Endodermal cell (in vitro differentiated cells): ENCODE results near the gene ZMIZ1. TPM values are rescaled to one million over a fixed set of nuclear protein-coding genes. Genes with fewer than 3 reads are reported as not detected.

Experiments used
- DNase-seq: peaks from one replicate; pipeline ENCODE4 v3.0.0-alpha.2; 2017
- H3K27ac ChIP-seq: 2 replicates; pipeline ENCODE4 v1.5.1; 2013; ENCODE audit warnings: mild to moderate bottlenecking, low read depth, low read length, moderate library complexity
- H3K27me3 ChIP-seq: 2 replicates; pipeline ENCODE4 v1.6.1; 2013; ENCODE audit warnings: mild to moderate bottlenecking, low read length, moderate library complexity; ENCODE audit not compliant: insufficient read depth, control insufficient read depth, poor library complexity, severe bottlenecking
- H3K36me3 ChIP-seq: 2 replicates; pipeline ENCODE4 v1.7.0; 2013; ENCODE audit warnings: mild to moderate bottlenecking, low read length, moderate library complexity; ENCODE audit not compliant: control insufficient read depth, insufficient read depth
- H3K4me1 ChIP-seq: one replicate; pipeline ENCODE4 v1.7.0; 2013; ENCODE audit warnings: low read length; ENCODE audit not compliant: control insufficient read depth, insufficient read depth
- H3K4me3 ChIP-seq: 2 replicates; pipeline ENCODE4 v1.5.1; 2013; ENCODE audit warnings: mild to moderate bottlenecking, low read length, moderate library complexity
- H3K9ac ChIP-seq: 2 replicates; pipeline ENCODE4 v1.6.1; 2013; ENCODE audit warnings: mild to moderate bottlenecking, low read length, moderate library complexity; ENCODE audit not compliant: poor library complexity, severe bottlenecking; ENCODE audit errors: extremely low read depth
- H3K9me3 ChIP-seq: 2 replicates; pipeline ENCODE4 v1.6.1; 2013; ENCODE audit warnings: mild to moderate bottlenecking, low read length, moderate library complexity; ENCODE audit not compliant: control insufficient read depth
- H3K27ac Mint-ChIP-seq: 2 replicates; pipeline ENCODE4 v1.8.0; 2020; ENCODE audit warnings: mixed read lengths
- H3K27me3 Mint-ChIP-seq: 2 replicates; pipeline ENCODE4 v1.8.0; 2021; ENCODE audit warnings: mild to moderate bottlenecking, mixed read lengths; ENCODE audit not compliant: insufficient read depth
- H3K36me3 Mint-ChIP-seq: 2 replicates; pipeline ENCODE4 v1.8.0; 2020; ENCODE audit warnings: low read depth, mixed read lengths
- H3K4me1 Mint-ChIP-seq: 2 replicates; pipeline ENCODE4 v1.8.0; 2020; ENCODE audit warnings: mixed read lengths
- H3K4me3 Mint-ChIP-seq: 2 replicates; pipeline ENCODE4 v1.8.0; 2020; ENCODE audit warnings: mild to moderate bottlenecking, moderate library complexity, mixed read lengths
- H3K9me3 Mint-ChIP-seq: 2 replicates; pipeline ENCODE4 v1.8.0; 2020; ENCODE audit warnings: mild to moderate bottlenecking, mixed read lengths
- WGBS, 2 experiments: methylation state at CpG; one replicate each; pipeline versions ENCODE4 v1.1.5 to v1.1.7; 2013; ENCODE audit warnings: missing lambda C conversion rate in 2 of 2, mixed read lengths in 1 of 2; ENCODE audit not compliant: insufficient coverage in 1 of 2, insufficient read length in 1 of 2; 5-methylcytosine and 5-hydroxymethylcytosine counted together
- total RNA-seq, 2 donors: library from RNA; stranded (reverse); fragmentation: NEBNext Ultra II Directional in 1 of 2; extraction: Animal tissue kit (Norgen Biotek cat#: 25700) in 1 of 2; gene quantifications; 2 replicates in 1 of 2; 3 replicates in 1 of 2; pipeline ENCODE4 v1.2.1, GENCODE V29; 2021
- TF ChIP-seq, protein P1 (sequence below): fragments of 200-600 bp; sonication (generic); conservative IDR thresholded peaks from 2 replicates; pipeline ENCODE4 v1.5.0; 2021; ENCODE audit warnings: antibody characterized with exemption, mild to moderate bottlenecking

ZMIZ1 gene
- total RNA-seq, 2 donors from 2014 or later, result 65.3 to 67.5 TPM

DNA sequence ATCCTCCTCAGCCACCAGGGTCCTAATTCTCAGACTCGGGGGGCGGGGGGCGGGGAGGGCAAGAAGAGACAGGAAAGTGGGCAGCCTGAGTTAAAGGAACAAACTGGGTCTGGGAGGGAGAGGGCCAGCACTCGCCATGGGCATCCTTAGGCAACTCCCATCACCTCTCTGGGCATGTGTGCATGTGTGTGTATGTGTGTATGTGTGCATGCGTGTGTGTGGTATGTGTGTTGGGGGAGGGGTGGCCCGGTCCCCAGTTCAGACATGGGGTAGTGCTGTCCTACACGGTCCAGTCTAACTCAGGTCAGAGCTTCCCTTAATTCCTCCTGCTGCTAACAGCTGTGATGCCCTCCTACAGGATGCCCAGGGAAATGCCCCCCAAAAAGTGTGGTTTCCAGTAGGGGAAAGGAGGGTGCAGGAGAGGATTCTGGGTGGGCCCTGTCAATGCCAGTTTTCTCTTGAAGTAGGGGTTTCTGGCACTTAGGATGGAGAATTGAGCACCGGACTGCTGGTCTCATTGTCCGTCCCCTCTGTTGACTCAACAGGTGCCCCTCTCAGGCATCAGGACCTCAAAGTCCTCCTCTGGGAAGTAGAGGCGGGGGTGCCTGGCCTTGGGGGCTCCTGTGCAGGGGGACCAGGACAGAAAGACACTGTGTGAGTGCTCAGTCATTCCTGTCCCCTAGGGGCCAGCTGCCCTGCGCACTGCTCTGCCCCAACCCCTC lies 15.1 kb upstream of the ZMIZ1 start:
- no peak overlapping the region for H3K4me3 Mint-ChIP-seq
- H3K4me1 Mint-ChIP-seq, result peaks cover 58% of the 10 kb centered on the region
- H3K4me3 ChIP-seq, result no peak overlapping the region
- H3K27me3 ChIP-seq, result no peaks in the 10 kb centered on the region
- H3K27ac ChIP-seq, result no peak overlapping the region
- no peaks in the 10 kb centered on the region for H3K27me3 Mint-ChIP-seq
- 88 to 92% methylated on average over 4 to 10 of the region's 11 CpGs for WGBS, 2 experiments
- TF ChIP-seq, protein P1, sequence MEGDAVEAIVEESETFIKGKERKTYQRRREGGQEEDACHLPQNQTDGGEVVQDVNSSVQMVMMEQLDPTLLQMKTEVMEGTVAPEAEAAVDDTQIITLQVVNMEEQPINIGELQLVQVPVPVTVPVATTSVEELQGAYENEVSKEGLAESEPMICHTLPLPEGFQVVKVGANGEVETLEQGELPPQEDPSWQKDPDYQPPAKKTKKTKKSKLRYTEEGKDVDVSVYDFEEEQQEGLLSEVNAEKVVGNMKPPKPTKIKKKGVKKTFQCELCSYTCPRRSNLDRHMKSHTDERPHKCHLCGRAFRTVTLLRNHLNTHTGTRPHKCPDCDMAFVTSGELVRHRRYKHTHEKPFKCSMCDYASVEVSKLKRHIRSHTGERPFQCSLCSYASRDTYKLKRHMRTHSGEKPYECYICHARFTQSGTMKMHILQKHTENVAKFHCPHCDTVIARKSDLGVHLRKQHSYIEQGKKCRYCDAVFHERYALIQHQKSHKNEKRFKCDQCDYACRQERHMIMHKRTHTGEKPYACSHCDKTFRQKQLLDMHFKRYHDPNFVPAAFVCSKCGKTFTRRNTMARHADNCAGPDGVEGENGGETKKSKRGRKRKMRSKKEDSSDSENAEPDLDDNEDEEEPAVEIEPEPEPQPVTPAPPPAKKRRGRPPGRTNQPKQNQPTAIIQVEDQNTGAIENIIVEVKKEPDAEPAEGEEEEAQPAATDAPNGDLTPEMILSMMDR, result no peak
- no peaks in the 10 kb centered on the region for H3K9me3 Mint-ChIP-seq
- H3K9ac ChIP-seq, result no peak overlapping the region
- no peaks in the 10 kb centered on the region for H3K36me3 ChIP-seq
- no peaks in the 10 kb centered on the region for H3K36me3 Mint-ChIP-seq
- no peak for DNase-seq
- no peaks in the 10 kb centered on the region for H3K9me3 ChIP-seq
- peaks cover 42% of the 10 kb centered on the region for H3K4me1 ChIP-seq
- no peak overlapping the region for H3K27ac Mint-ChIP-seq

DNA sequence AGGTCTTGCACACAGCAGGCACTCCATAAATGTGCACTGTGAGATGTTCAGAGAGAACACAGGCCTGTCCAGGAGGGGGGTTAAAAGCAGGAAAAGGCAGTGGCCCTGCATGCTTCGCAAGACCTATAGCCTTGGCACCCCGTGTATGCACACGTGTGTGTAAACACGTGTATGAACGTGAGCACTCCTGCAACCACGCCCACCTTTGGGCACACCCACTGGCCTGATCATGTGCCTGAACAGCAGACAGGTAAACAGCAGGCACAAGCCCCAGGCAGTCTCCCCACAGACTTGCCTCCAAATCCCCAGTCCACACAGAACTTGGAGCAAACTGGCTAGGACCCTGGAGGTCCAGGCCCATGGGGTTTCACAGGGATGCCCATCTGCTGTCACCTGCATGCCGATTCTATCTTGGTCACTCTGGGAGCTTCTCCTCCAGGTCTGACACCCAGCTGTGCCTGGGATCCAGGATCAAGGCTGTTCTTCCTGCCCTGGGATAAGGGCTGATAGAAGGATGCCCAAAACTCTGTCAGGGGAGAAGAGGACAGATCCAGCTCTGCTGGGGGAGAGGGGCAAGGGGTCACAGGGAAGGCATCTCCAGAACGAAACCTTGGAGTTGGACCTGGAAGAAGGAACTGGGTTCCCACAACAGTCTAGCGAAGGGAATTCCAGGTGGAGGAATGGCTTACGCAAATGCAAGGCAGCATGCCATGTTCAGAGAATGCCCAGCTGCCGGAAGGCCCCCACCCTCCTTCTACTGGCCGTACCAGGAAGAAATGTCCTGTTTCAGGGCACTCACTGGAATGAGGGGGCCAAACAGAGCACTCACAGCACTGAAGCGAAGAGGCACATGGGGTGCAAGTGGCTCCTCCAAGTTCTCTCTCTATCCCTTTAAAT lies 14.3 kb upstream of the ZMIZ1 start:
- TF ChIP-seq, protein P1, result no peak
- no peak overlapping the region for H3K27ac ChIP-seq
- Mint-ChIP-seq H3K9me3 (no peaks in the 10 kb centered on the region), H3K4me3 (no peak overlapping the region), H3K36me3 (no peaks in the 10 kb centered on the region), H3K27ac (no peak overlapping the region), H3K4me1 (peaks cover 59% of the 10 kb centered on the region), H3K27me3 (no peaks in the 10 kb centered on the region)
- no peaks in the 10 kb centered on the region for H3K27me3 ChIP-seq
- no peaks in the 10 kb centered on the region for H3K9me3 ChIP-seq
- no peaks in the 10 kb centered on the region for H3K36me3 ChIP-seq
- DNase-seq, result peak; percentile 41
- H3K4me1 ChIP-seq, result peaks cover 43% of the 10 kb centered on the region
- H3K4me3 ChIP-seq, result no peak overlapping the region
- no peak overlapping the region for H3K9ac ChIP-seq
- WGBS, 2 experiments, result 93 to 94% methylated on average over 11 to 13 of the region's 13 CpGs

DNA sequence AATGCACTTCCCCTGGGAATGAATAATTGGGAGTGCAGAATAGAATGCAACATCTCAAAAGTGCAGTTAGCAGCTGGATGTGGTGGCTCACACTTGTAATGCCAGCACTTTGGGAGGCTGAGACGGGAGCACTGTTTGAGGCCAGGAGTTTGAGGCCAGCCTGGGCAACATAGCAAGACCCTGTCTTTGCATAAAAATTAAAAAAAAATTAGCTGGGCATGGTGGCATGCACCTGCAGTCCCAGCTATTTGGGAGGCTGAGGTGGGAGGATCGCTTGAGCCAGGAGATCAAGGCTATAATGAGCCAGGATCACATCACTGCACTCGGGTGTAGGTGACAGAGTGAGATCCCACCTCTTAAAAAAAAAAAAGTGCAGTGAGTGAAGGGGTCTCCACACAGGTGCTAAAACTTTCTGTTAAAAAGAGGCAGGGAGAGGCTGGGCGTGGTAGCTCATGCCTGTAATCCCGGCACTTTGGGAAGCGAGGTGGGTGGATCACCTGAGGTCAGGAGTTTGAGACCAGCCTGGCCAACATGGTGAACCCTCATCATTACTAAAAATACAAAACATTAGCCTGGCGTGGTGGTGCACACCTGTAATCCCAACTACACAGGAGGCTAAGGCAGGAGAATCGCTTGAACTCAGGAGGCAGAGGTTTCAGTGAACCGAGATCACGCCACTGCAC lies 13.5 kb upstream of the ZMIZ1 start:
- Mint-ChIP-seq H3K27me3 (no peaks in the 10 kb centered on the region), H3K36me3 (no peaks in the 10 kb centered on the region), H3K4me1 (peaks cover 62% of the 10 kb centered on the region), H3K4me3 (no peak overlapping the region), H3K27ac (no peak overlapping the region), H3K9me3 (no peaks in the 10 kb centered on the region)
- Histone ChIP-seq H3K36me3 (no peaks in the 10 kb centered on the region), H3K27me3 (no peaks in the 10 kb centered on the region), H3K27ac (no peak overlapping the region), H3K4me3 (no peak overlapping the region), H3K9me3 (no peaks in the 10 kb centered on the region), H3K9ac (no peak overlapping the region), H3K4me1 (peaks cover 51% of the 10 kb centered on the region)
- WGBS, 2 experiments, result 90 to 92% methylated on average over 9 to 10 of the region's 10 CpGs
- peak; percentile 33 for DNase-seq
- TF ChIP-seq, protein P1, result no peak
